Astrocyte (in vitro differentiated cells and primary cell): ENCODE data around the gene EDRF1. TPM values are rescaled to one million over a fixed set of nuclear protein-coding genes. Genes with fewer than 3 reads are reported as not detected.

ENCODE experiments used
- DNase-seq: peaks from one replicate; pipeline ENCODE4 v3.0.0-alpha.2; 2010; ENCODE audit warnings: low read depth
- FAIRE-seq: peaks from 2 replicates; lab custom pipeline; 2011; peaks lifted over from hg19 to GRCh38; lab: Jason Lieb, UNC
- H2AFZ ChIP-seq: 2 replicates; pipeline ENCODE4 v1.6.0; 2012; ENCODE audit warnings: low read depth, low read length, inconsistent platforms
- H3K27ac ChIP-seq: 2 replicates; pipeline ENCODE4 v1.5.1; 2011; ENCODE audit warnings: low read depth, low read length, inconsistent platforms
- H3K27me3 ChIP-seq: 2 replicates; pipeline ENCODE4 v1.6.0; 2011; ENCODE audit warnings: low read length, inconsistent platforms; ENCODE audit not compliant: insufficient read depth
- H3K36me3 ChIP-seq: 2 replicates; pipeline ENCODE4 v1.5.1; 2011; ENCODE audit warnings: low read length, inconsistent platforms; ENCODE audit not compliant: insufficient read depth
- H3K4me1 ChIP-seq: 2 replicates; pipeline ENCODE4 v1.5.1; 2011; ENCODE audit warnings: low read length, inconsistent platforms; ENCODE audit not compliant: insufficient read depth
- H3K4me2 ChIP-seq: 2 replicates; pipeline ENCODE4 v1.6.0; 2012; ENCODE audit warnings: low read length, inconsistent platforms
- H3K4me3 ChIP-seq: 2 replicates; pipeline ENCODE4 v1.5.1; 2011; ENCODE audit warnings: low read depth, mild to moderate bottlenecking, low read length, inconsistent platforms; ENCODE audit not compliant: insufficient read depth
- H3K79me2 ChIP-seq: 2 replicates; pipeline ENCODE4 v1.6.0; 2012; ENCODE audit warnings: mild to moderate bottlenecking, low read length, inconsistent platforms; ENCODE audit not compliant: insufficient read depth
- H3K9ac ChIP-seq: 2 replicates; pipeline ENCODE4 v1.6.0; 2012; ENCODE audit warnings: mild to moderate bottlenecking, low read length, inconsistent platforms
- H3K9me3 ChIP-seq: 2 replicates; pipeline ENCODE4 v1.5.1; 2012; ENCODE audit warnings: low read depth, mild to moderate bottlenecking, low read length, inconsistent platforms; ENCODE audit not compliant: insufficient read depth
- H4K20me1 ChIP-seq: 2 replicates; pipeline ENCODE4 v1.6.0; 2012; ENCODE audit warnings: low read length, inconsistent platforms; ENCODE audit not compliant: insufficient read depth
- H3K27ac Mint-ChIP-seq: one replicate; pipeline ENCODE4 v1.8.0; 2021; ENCODE audit warnings: mild to moderate bottlenecking, mixed read lengths; ENCODE audit not compliant: unreplicated experiment
- H3K27me3 Mint-ChIP-seq: one replicate; pipeline ENCODE4 v1.8.0; 2021; ENCODE audit warnings: low read depth, mixed read lengths; ENCODE audit not compliant: unreplicated experiment
- H3K36me3 Mint-ChIP-seq: one replicate; pipeline ENCODE4 v1.8.0; 2021; ENCODE audit warnings: low read depth, mixed read lengths; ENCODE audit not compliant: unreplicated experiment
- H3K4me1 Mint-ChIP-seq: one replicate; pipeline ENCODE4 v1.8.0; 2021; ENCODE audit warnings: low read depth, mixed read lengths; ENCODE audit not compliant: unreplicated experiment
- H3K4me3 Mint-ChIP-seq: one replicate; pipeline ENCODE4 v1.8.0; 2021; ENCODE audit warnings: mild to moderate bottlenecking, moderate library complexity, mixed read lengths; ENCODE audit not compliant: unreplicated experiment
- H3K9me3 Mint-ChIP-seq: one replicate; pipeline ENCODE4 v1.8.0; 2021; ENCODE audit warnings: mild to moderate bottlenecking, mixed read lengths; ENCODE audit not compliant: unreplicated experiment
- EZH2 ChIP-seq: IDR thresholded peaks from 2 replicates; pipeline ENCODE4 v1.6.1; 2012; ENCODE audit warnings: mild to moderate bottlenecking, low read length, inconsistent platforms; ENCODE audit not compliant: insufficient read depth
- total RNA-seq: library from RNA; stranded (reverse); gene quantifications from 2 replicates; pipeline ENCODE4 v1.2.1, GENCODE V29; 2021
- TF ChIP-seq, protein P1 (sequence below): IDR thresholded peaks from 2 replicates; pipeline ENCODE4 v1.5.1; 2011; ENCODE audit warnings: low read depth, mild to moderate bottlenecking, inconsistent platforms, low read length, moderate library complexity; ENCODE audit not compliant: insufficient read depth

Gene EDRF1
- total RNA-seq, 1 donor from 2014 or later = 25.7 TPM

DNA sequence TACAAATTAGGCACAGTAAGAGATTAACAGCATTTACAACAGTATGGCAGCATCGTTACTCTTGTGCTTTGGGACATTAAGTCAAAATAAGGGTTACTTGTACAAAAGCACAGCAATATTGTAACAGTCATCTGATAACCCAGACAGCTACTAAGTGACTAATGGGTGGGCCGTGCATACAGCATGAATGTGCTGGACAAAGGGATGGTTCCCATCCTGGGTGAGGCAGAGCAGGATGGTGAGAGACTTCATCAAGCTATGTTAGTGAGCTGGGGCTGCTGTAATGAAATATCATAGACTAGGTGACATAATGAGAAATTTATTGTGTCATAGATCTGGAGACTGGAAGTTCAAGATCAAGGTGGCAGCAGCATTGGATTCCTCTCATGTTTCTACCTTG, 25.4 kb downstream of the EDRF1 start:
- Mint-ChIP-seq H3K27me3 (no peaks in the 10 kb centered on the region), H3K4me1 (no peaks in the 10 kb centered on the region), H3K4me3 (no peak overlapping the region), H3K27ac (no peak overlapping the region), H3K9me3 (no peaks in the 10 kb centered on the region), H3K36me3 (peaks cover 10% of the 10 kb centered on the region)
- H3K4me1 ChIP-seq = no peaks in the 10 kb centered on the region
- no peak overlapping the region for H3K4me2 ChIP-seq
- DNase-seq = no peak
- no peak for TF ChIP-seq EZH2
- TF ChIP-seq, protein P1, sequence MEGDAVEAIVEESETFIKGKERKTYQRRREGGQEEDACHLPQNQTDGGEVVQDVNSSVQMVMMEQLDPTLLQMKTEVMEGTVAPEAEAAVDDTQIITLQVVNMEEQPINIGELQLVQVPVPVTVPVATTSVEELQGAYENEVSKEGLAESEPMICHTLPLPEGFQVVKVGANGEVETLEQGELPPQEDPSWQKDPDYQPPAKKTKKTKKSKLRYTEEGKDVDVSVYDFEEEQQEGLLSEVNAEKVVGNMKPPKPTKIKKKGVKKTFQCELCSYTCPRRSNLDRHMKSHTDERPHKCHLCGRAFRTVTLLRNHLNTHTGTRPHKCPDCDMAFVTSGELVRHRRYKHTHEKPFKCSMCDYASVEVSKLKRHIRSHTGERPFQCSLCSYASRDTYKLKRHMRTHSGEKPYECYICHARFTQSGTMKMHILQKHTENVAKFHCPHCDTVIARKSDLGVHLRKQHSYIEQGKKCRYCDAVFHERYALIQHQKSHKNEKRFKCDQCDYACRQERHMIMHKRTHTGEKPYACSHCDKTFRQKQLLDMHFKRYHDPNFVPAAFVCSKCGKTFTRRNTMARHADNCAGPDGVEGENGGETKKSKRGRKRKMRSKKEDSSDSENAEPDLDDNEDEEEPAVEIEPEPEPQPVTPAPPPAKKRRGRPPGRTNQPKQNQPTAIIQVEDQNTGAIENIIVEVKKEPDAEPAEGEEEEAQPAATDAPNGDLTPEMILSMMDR = no peak
- peaks cover 68% of the 10 kb centered on the region for H3K36me3 ChIP-seq
- no peak for FAIRE-seq
- H3K4me3 ChIP-seq = no peak overlapping the region
- no peaks in the 10 kb centered on the region for H3K9me3 ChIP-seq
- H4K20me1 ChIP-seq = no peaks in the 10 kb centered on the region
- H3K27me3 ChIP-seq = no peaks in the 10 kb centered on the region
- no peak overlapping the region for H3K27ac ChIP-seq
- no peaks in the 10 kb centered on the region for H3K79me2 ChIP-seq
- H2AFZ ChIP-seq = no peak overlapping the region
- H3K9ac ChIP-seq = no peak overlapping the region

DNA sequence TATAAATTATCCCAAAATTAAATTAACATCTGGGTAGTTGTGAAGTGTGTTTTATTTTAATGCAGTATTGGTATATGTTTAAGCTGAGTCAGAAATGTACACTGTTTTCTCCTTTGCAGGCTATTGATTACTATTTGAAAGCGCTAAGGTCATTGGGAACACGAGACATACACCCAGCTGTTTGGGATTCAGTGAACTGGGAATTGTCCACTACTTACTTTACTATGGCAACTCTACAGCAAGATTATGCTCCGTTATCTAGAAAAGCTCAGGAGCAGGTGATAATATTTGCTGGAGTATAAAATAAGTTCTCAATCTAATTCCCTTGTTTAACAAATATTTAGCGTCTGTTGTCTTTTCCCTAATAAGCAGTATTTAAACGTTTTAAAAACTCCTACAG, 27.9 kb downstream of the EDRF1 start:
- Histone ChIP-seq H3K27ac (no peak overlapping the region), H2AFZ (no peak overlapping the region), H3K4me3 (no peak overlapping the region), H3K27me3 (no peaks in the 10 kb centered on the region), H3K79me2 (no peaks in the 10 kb centered on the region), H3K36me3 (peaks cover 77% of the 10 kb centered on the region), H3K4me2 (no peak overlapping the region), H3K4me1 (no peaks in the 10 kb centered on the region), H3K9ac (no peak overlapping the region), H3K9me3 (no peaks in the 10 kb centered on the region), H4K20me1 (no peaks in the 10 kb centered on the region)
- no peaks in the 10 kb centered on the region for H3K9me3 Mint-ChIP-seq
- no peak overlapping the region for H3K4me3 Mint-ChIP-seq
- no peak for FAIRE-seq
- H3K27me3 Mint-ChIP-seq = no peaks in the 10 kb centered on the region
- H3K36me3 Mint-ChIP-seq = peaks cover 22% of the 10 kb centered on the region
- H3K4me1 Mint-ChIP-seq = no peaks in the 10 kb centered on the region
- no peak overlapping the region for H3K27ac Mint-ChIP-seq
- TF ChIP-seq, protein P1 = no peak
- TF ChIP-seq EZH2 = no peak
- no peak for DNase-seq

DNA sequence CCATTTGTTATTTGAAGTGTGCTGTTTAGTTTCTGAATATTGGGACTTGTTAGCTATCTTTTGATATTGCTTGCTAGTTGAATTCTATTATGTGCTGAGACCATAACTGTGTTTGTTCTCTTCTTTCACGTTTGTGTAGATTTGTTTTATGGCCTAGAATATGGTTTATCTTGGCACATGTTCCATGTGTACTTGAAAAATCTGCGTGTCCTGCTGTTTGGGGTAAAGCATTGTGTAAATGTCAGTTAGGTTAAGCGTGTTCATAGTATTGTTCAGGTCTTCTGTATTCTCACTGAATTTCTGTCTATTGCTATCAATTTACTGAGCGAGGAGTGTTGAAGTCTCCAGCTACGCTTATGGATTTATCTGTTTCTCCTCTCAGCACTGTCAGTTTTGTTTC, 36.7 kb downstream of the EDRF1 start:
- Histone ChIP-seq H3K4me2 (no peak overlapping the region), H3K4me1 (no peaks in the 10 kb centered on the region), H3K9me3 (no peaks in the 10 kb centered on the region), H2AFZ (no peak overlapping the region), H3K27me3 (no peaks in the 10 kb centered on the region), H3K27ac (no peak overlapping the region), H3K4me3 (no peak overlapping the region), H4K20me1 (peaks cover 3% of the 10 kb centered on the region), H3K36me3 (peaks cover 53% of the 10 kb centered on the region), H3K79me2 (no peaks in the 10 kb centered on the region), H3K9ac (no peak overlapping the region)
- Mint-ChIP-seq H3K27me3 (no peaks in the 10 kb centered on the region), H3K4me1 (no peaks in the 10 kb centered on the region), H3K27ac (no peak overlapping the region), H3K9me3 (no peaks in the 10 kb centered on the region), H3K36me3 (peaks cover 19% of the 10 kb centered on the region), H3K4me3 (no peak overlapping the region)
- DNase-seq (no peak), FAIRE-seq (no peak)
- no peak for TF ChIP-seq EZH2
- TF ChIP-seq, protein P1 = no peak
